GM12801 (cell line): ENCODE measurements around the gene FAAP100.

Experiments used
- TF ChIP-seq, protein P1 (sequence below): IDR thresholded peaks from one replicate; pipeline ENCODE4 v1.5.1; 2011; ENCODE audit warnings: control low read depth; ENCODE audit not compliant: insufficient read length; ENCODE audit errors: extremely low read depth

The FAAP100 gene

DNA sequence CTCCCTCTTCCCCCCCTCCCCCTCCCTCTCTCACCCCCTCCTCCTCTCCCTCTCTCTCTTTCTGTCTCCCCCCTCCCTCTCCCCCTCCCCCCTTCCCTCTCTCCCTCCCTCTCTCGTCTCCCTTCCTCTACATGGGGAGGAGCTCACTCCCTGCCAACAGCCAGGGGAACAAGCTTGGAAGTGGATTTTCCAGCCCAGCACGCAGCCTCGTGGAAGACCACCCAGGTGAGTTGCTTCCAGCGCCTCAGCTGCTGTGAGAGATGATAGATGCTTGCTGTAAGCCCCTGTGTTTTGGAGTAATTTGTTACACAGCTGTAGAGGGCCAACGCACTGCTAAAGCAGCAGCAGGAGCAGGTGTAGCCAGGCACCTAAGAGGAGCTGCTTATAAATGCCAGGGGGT lies 60.4 kb downstream of the FAAP100 start:
- TF ChIP-seq, protein P1, sequence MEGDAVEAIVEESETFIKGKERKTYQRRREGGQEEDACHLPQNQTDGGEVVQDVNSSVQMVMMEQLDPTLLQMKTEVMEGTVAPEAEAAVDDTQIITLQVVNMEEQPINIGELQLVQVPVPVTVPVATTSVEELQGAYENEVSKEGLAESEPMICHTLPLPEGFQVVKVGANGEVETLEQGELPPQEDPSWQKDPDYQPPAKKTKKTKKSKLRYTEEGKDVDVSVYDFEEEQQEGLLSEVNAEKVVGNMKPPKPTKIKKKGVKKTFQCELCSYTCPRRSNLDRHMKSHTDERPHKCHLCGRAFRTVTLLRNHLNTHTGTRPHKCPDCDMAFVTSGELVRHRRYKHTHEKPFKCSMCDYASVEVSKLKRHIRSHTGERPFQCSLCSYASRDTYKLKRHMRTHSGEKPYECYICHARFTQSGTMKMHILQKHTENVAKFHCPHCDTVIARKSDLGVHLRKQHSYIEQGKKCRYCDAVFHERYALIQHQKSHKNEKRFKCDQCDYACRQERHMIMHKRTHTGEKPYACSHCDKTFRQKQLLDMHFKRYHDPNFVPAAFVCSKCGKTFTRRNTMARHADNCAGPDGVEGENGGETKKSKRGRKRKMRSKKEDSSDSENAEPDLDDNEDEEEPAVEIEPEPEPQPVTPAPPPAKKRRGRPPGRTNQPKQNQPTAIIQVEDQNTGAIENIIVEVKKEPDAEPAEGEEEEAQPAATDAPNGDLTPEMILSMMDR = no peak

DNA sequence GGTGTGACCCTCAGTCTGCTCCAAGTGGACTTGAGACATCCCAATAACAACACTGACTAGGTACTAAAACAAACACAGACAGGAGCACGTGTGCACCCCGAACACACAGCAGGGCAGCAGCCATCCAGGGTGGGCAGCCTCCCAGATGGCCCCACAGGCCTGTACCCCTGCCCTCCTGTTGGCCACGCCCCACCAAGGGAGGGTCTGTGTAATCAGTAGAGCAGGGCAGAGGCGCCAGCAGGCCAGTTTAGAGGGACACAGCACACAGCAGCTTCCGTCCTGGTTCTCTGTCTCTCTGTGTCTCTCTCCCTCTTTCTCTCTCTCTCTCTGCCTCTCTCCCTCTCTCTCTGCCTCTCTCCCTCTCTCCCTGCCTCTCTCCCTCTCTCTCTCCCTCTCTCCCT lies 61.0 kb downstream of the FAAP100 start:
- TF ChIP-seq, protein P1 = no peak

DNA sequence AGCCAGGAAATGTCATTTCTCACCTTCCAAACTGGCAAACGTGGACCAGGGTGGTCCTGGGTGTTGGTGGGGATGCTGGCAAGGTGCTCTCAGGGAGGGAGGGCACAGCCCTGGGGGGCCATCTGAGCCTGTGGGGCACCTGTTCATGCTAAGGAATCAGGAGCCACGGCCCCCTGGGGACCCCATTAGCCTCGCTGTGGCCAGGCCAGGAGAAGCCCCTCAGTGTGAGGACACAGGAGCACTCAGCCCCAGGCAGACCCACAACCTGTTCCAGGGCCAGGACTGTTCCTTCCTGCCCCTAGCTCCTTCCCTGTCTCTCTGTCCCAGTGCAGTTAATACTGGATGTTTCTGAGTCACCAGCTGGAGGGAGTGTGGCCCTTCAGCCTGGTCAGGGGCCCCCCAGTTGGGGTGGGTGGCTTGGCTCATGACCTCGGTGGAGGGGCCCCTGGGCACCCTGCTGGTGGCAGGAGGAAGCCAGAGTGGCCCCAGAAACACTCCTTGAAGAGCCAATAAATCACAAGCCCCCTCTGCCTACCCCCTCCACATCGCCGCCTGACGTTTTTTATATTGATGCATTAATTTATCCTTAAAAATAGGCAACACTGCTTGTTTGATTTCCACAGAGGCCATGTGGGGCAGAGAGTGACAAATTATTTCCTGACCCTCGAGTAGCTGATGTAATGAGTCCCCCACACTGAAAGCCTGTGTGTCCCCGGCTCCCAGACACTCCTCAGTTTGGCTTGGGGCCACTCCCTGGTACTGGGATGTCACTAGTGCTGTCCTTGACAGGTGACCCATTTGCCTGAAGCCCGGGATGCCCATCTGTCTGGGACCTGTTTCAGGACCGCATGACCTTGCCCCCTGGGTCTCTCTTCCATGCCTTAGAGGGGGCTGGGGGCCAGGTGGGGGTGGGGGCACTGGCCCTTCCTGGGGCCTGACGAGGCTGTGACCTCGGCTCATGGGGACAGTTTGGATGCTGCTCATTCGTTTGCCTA lies 61.9 kb downstream of the FAAP100 start:
- TF ChIP-seq, protein P1 = no peak
